ENCODE results near the gene NPEPL1. TPM values are rescaled to one million over a fixed set of nuclear protein-coding genes. Genes with fewer than 3 reads are reported as not detected.
A peak's percentile ranks its signal among the peaks of the same experiment; 100 is the strongest.

The NPEPL1 gene
- total RNA-seq, 2 experiments from 2014 or later, result 29.1 to 30.7 TPM

DNA sequence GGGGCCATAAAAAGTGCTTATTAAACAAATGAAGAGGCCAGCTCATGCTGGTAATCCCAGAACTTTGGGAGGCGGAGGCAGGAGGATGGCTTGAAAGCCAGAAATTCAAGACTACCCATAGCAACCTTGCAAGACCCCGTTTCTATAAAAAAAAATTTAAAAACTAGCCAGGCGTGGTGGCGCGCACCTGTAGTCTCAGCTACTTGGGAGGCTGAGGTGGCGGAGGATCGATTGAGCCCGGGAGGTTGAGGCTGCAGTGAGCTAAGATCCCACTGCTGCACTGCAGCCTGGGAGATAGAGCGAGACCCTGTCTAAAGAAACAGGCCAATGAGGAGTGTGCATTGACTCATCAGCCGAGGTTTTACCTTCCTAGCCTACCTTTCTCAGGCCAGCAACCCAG is 15.2 kb downstream of the NPEPL1 start:
- Mint-ChIP-seq H3K4me1 (peaks cover 3% of the 10 kb centered on the region), H3K4me3 (no peak overlapping the region), H3K27ac (no peak overlapping the region), H3K36me3 (ENCODE audit: low read depth) (peaks cover 17% of the 10 kb centered on the region), H3K9me3 (no peaks in the 10 kb centered on the region), H3K27me3 (no peaks in the 10 kb centered on the region)
- DNase-seq, result no peak
- ChIA-PET POLR2A (no interaction called here), CTCF (interaction anchor here (1.1 kb wide), 1 partner anchor 61 kb away, joined by 3 read pairs; no protein-coding TSS in a partner anchor)

- Mint-ChIP-seq H3K9me3 (no peaks in the 10 kb centered on the region), H3K4me3 (no peak overlapping the region), H3K4me1 (peaks cover 3% of the 10 kb centered on the region), H3K27me3 (no peaks in the 10 kb centered on the region), H3K27ac (no peak overlapping the region), H3K36me3 (ENCODE audit: low read depth) (peaks cover 10% of the 10 kb centered on the region)
- CTCF ChIA-PET, result no interaction called here
- POLR2A ChIA-PET, result no interaction called here
- DNase-seq, result peak; percentile 12
These were observed 15.8 kb downstream of the NPEPL1 start for GRCh38 chr20:58708246-58708931.

DNA sequence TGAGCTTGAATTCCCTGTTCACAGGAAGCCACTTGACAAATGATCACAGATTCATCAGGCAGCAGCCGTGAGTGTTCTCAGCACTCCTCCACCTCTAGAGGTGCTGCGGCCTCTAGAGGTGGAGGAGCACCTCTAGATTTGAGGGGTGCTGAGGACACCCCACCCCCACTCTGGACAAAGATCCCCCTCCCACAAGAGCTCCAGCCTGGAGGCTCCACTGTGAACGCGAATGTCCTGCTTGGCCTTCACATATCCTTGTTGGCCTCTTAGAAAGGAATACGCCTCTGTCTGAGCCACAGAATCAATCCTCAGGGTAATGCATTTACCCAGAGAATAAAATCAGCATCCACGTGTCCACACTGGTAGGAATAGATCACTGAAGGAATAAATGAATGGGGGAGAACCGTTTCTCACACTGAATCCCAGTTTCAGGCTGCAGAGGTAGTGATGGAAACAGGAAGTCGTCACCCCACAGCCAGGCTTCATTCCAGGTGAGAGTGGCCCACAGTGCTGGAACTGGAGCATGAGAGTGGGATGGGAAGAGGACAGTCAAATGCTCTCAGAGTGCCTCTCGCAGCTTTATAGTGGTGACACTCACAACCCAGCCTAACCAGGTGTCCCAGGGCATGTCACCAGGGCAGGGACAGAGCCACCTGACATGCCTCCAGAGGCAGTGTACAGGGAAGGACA is 16.6 kb downstream of the NPEPL1 start:
- H3K9me3 Mint-ChIP-seq, result no peaks in the 10 kb centered on the region
- H3K4me3 Mint-ChIP-seq, result no peak overlapping the region
- DNase-seq, result no peak
- H3K4me1 Mint-ChIP-seq, result peaks cover 3% of the 10 kb centered on the region
- H3K27ac Mint-ChIP-seq, result no peak overlapping the region
- H3K27me3 Mint-ChIP-seq, result no peaks in the 10 kb centered on the region
- H3K36me3 Mint-ChIP-seq (ENCODE audit: low read depth), result peaks cover 4% of the 10 kb centered on the region
- ChIA-PET POLR2A (no interaction called here), CTCF (no interaction called here)

GRCh38 chr20:58709703-58710039 is 17.1 kb downstream of the NPEPL1 start:
- ChIA-PET POLR2A (interaction anchor here (1.4 kb wide), 1 partner anchor 59 kb away, joined by 3 read pairs; the partner anchor contains the start of gene STX16), CTCF (interaction anchor here (0.8 kb wide), 1 partner anchor 58 kb away, joined by 4 read pairs; the partner anchor contains the start of gene STX16)

GRCh38 chr20:58710481-58711265 is 18.1 kb downstream of the NPEPL1 start:
- ChIA-PET POLR2A (interaction anchor here (1.4 kb wide), 1 partner anchor 60 kb away, joined by 3 read pairs; the partner anchor contains the start of gene STX16), CTCF (interaction anchor here (0.5 to 0.8 kb wide), 2 partner anchors 19 to 59 kb away, joined by 4 to 7 read pairs; partner anchors contain the start of gene STX16)
- Mint-ChIP-seq H3K4me3 (no peak overlapping the region), H3K9me3 (no peaks in the 10 kb centered on the region), H3K4me1 (no peaks in the 10 kb centered on the region), H3K27me3 (no peaks in the 10 kb centered on the region), H3K36me3 (ENCODE audit: low read depth) (peaks cover under 1% of the 10 kb centered on the region), H3K27ac (no peak overlapping the region)
- peak; percentile 14 for DNase-seq

More at GRCh38 chr20:58709703-58710039, 17.1 kb downstream of the NPEPL1 start:
- Mint-ChIP-seq H3K9me3 (no peaks in the 10 kb centered on the region), H3K27me3 (no peaks in the 10 kb centered on the region), H3K4me1 (peaks cover 1% of the 10 kb centered on the region), H3K27ac (no peak overlapping the region), H3K4me3 (no peak overlapping the region), H3K36me3 (ENCODE audit: low read depth) (peaks cover 4% of the 10 kb centered on the region)
- DNase-seq, result peak; percentile 14

GRCh38 chr20:58711266-58712051 is 18.9 kb downstream of the NPEPL1 start:
- Mint-ChIP-seq H3K4me1 (no peaks in the 10 kb centered on the region), H3K27ac (no peak overlapping the region), H3K27me3 (no peaks in the 10 kb centered on the region), H3K9me3 (no peaks in the 10 kb centered on the region), H3K4me3 (no peak overlapping the region), H3K36me3 (ENCODE audit: low read depth) (no peaks in the 10 kb centered on the region)
- POLR2A ChIA-PET, result interaction anchor here (0.7 to 1.4 kb wide), 2 partner anchors 14 to 61 kb away, joined by 3 read pairs; partner anchors contain the start of gene STX16
- peak; percentile 11 for DNase-seq
- CTCF ChIA-PET, result no interaction called here

GRCh38 chr20:58712151-58712791 is 19.7 kb downstream of the NPEPL1 start:
- Mint-ChIP-seq H3K9me3 (no peaks in the 10 kb centered on the region), H3K4me1 (no peaks in the 10 kb centered on the region), H3K27me3 (no peaks in the 10 kb centered on the region), H3K27ac (no peak overlapping the region), H3K4me3 (no peak overlapping the region), H3K36me3 (ENCODE audit: low read depth) (no peaks in the 10 kb centered on the region)
- ChIA-PET CTCF (no interaction called here), POLR2A (no interaction called here)
- no peak for DNase-seq

DNA sequence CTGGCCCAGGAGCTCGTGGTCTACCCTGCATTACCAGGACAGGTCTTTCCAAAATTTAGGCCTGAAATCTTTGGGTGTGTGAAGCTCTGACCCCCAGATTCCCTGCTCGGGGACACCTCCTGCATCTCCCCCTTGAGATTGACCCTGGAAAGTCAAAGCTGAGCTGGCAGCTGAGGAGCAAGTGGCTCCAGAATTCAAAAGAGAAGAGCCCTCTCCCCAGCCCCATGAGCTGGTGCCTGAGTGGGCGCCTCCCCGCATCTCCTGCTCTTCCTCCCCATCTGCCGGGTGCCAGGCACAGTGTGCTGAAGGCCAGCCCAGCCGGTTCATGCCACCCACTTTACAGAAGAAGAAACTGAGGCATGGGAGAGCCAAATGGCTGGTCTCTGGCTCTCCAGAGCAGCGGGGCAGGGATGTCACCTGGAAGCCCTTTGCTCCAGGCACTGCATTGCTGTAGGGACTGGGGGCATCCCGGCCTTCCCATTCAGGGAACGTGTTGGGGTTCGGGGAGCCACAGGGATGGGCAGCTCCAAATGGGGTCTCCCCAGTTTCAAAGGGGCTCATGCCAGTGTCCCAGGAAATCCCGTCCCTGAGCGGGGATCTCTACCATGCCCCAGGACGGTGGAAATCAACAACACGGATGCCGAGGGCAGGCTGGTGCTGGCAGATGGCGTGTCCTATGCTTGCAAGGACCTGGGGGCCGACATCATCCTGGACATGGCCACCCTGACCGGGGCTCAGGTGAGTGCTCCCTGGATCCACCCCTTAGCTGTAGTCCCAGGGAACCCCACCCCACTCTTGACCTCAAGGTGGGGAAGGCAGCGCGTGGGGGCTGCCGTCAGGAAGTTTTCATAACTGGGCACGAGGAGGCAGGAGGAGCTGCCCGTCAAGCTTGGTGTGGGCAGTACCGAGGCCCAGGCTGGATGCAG is 20.5 kb downstream of the NPEPL1 start:
- Mint-ChIP-seq H3K9me3 (no peaks in the 10 kb centered on the region), H3K27me3 (no peaks in the 10 kb centered on the region), H3K27ac (no peak overlapping the region), H3K4me1 (no peaks in the 10 kb centered on the region), H3K4me3 (no peak overlapping the region), H3K36me3 (ENCODE audit: low read depth) (no peaks in the 10 kb centered on the region)
- POLR2A ChIA-PET, result no interaction called here
- CTCF ChIA-PET, result no interaction called here
- peak; percentile 14 for DNase-seq

- Mint-ChIP-seq H3K27me3 (no peaks in the 10 kb centered on the region), H3K9me3 (no peaks in the 10 kb centered on the region), H3K27ac (no peak overlapping the region), H3K36me3 (ENCODE audit: low read depth) (no peaks in the 10 kb centered on the region), H3K4me1 (no peaks in the 10 kb centered on the region), H3K4me3 (no peak overlapping the region)
- ChIA-PET POLR2A (no interaction called here), CTCF (no interaction called here)
- peak; percentile 12 for DNase-seq
These were observed 21.3 kb downstream of the NPEPL1 start for GRCh38 chr20:58713801-58714339.

- ChIA-PET POLR2A (no interaction called here), CTCF (no interaction called here)
- no peaks in the 10 kb centered on the region for H3K9me3 Mint-ChIP-seq
These were observed 21.8 kb downstream of the NPEPL1 start for GRCh38 chr20:58714340-58714922.

DNA sequence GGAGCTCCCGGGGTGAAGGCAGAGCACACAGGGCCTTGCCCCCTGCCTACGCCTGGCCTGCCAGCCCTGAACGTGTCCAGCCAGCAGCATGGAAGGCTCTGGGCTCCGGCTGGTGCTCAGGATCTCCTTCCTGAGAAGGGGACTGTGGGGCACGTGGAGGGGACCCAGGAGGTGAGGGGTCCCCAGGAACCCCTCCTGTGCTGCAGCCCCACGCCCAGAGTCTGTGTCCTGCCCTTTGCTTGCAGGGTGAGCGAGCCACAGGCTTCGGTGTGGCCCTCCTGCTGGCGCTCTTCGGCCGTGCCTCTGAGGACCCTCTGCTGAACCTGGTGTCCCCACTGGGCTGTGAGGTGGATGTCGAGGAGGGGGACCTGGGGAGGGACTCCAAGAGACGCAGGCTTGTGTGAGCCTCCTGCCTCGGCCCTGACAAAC is 22.3 kb downstream of the NPEPL1 start:
- POLR2A ChIA-PET, result no interaction called here
- no peak for DNase-seq
- CTCF ChIA-PET, result no interaction called here
- H3K4me3 Mint-ChIP-seq, result no peak overlapping the region
- H3K27ac Mint-ChIP-seq, result no peak overlapping the region
- no peaks in the 10 kb centered on the region for H3K4me1 Mint-ChIP-seq
- H3K27me3 Mint-ChIP-seq, result no peaks in the 10 kb centered on the region
- H3K36me3 Mint-ChIP-seq (ENCODE audit: low read depth), result no peaks in the 10 kb centered on the region
- H3K9me3 Mint-ChIP-seq, result no peaks in the 10 kb centered on the region

More at GRCh38 chr20:58714340-58714922, 21.8 kb downstream of the NPEPL1 start:
- peak; percentile 11 for DNase-seq
- Mint-ChIP-seq H3K4me1 (no peaks in the 10 kb centered on the region), H3K27me3 (no peaks in the 10 kb centered on the region), H3K27ac (no peak overlapping the region), H3K36me3 (ENCODE audit: low read depth) (no peaks in the 10 kb centered on the region), H3K4me3 (no peak overlapping the region)
